HepG2 (cell line): ENCODE results near the gene NPB. TPM values are rescaled to one million over a fixed set of nuclear protein-coding genes. Genes with fewer than 3 reads are reported as not detected.

Experiments used
- JUND ChIP-seq: sonication (generic); formaldehyde crosslinking; IDR thresholded peaks from 2 replicates; pipeline ENCODE4 v1.8.0; 2022; ENCODE audit warnings: mild to moderate bottlenecking, missing genetic modification reagents
- MAFK ChIP-seq, 2 experiments: IDR thresholded peaks in 1 of 2; conservative IDR thresholded peaks in 1 of 2; 2 replicates each; pipeline ENCODE4 v1.6.1; 2011; ENCODE audit warnings: improper control_type of control experiment in 2 of 2, low read length in 2 of 2
- PRMT3 ChIP-seq: sonication (generic); formaldehyde crosslinking; IDR thresholded peaks from 2 replicates; pipeline ENCODE4 v1.8.1; 2022; ENCODE audit warnings: low read depth, mild to moderate bottlenecking, moderate library complexity, missing genetic modification reagents, borderline replicate concordance
- SP1 ChIP-seq, 2 experiments: fragments of 450-650 bp in 1 of 2; sonication (generic) in 1 of 2; formaldehyde crosslinking in 1 of 2; IDR thresholded peaks; 2 replicates each; pipeline versions ENCODE4 v1.4.0 to v1.6.1; 2016 to 2020; ENCODE audit warnings: missing genetic modification reagents in 1 of 2
- SP5 ChIP-seq: IDR thresholded peaks from 2 replicates; pipeline ENCODE4 v1.6.1; 2016; ENCODE audit warnings: low read depth, borderline replicate concordance
- ZNF30 ChIP-seq: sonication (generic); formaldehyde crosslinking; IDR thresholded peaks from 2 replicates; pipeline ENCODE4 v1.5.0; 2020; ENCODE audit warnings: mild to moderate bottlenecking, missing genetic modification reagents
- ZSCAN25 ChIP-seq: sonication (generic); formaldehyde crosslinking; IDR thresholded peaks from 2 replicates; pipeline ENCODE4 v1.8.0; 2022; ENCODE audit warnings: mild to moderate bottlenecking, missing genetic modification reagents
- polyA plus RNA-seq, 8 experiments: library from polyadenylated mRNA; depleted of rRNA in 3 of 8; stranded (reverse) in 7 of 8; unstranded in 1 of 8; fragments of >200 nt; fragmentation: Illumina TruSeq in 4 of 8; extraction: Trizol in 4 of 8; gene quantifications; 2 replicates each; pipeline versions ENCODE4 v1.2.1 to v1.2.3, GENCODE V29; 2011 to 2016; ENCODE audit warnings: low read depth in 4 of 8, missing spikeins in 1 of 8, mixed read lengths in 1 of 8; ENCODE audit not compliant: insufficient read depth in 1 of 8
- total RNA-seq, 5 experiments: library from RNA; depleted of rRNA; stranded (reverse); fragments of >200 nt; fragmentation: Illumina TruSeq; extraction: Trizol; gene quantifications; 2 replicates each; pipeline ENCODE4 v1.2.3, GENCODE V29; 2016; ENCODE audit warnings: low read depth in 1 of 5
- TF ChIP-seq, protein P1 (sequence below): sonication (generic); formaldehyde crosslinking; conservative IDR thresholded peaks from 2 replicates; pipeline ENCODE4 v1.4.0; 2020; ENCODE audit warnings: missing genetic modification reagents
- TF ChIP-seq, protein P2 (sequence below), 2 experiments: sonication (generic) in 1 of 2; formaldehyde crosslinking in 1 of 2; IDR thresholded peaks; 2 replicates each; pipeline versions ENCODE4 v1.4.0 to v1.6.1; 2016 to 2020; ENCODE audit warnings: borderline replicate concordance in 1 of 2, low read depth in 1 of 2, mild to moderate bottlenecking in 1 of 2, missing genetic modification reagents in 1 of 2
- TF ChIP-seq, protein P3 (sequence below): sonication (generic); formaldehyde crosslinking; IDR thresholded peaks from 2 replicates; pipeline ENCODE4 v1.4.0; 2020; ENCODE audit warnings: mild to moderate bottlenecking, low read depth, missing genetic modification reagents
- TF ChIP-seq, protein P4 (sequence below): sonication (generic); formaldehyde crosslinking; IDR thresholded peaks from 2 replicates; pipeline ENCODE4 v1.4.0; 2020; ENCODE audit warnings: missing genetic modification reagents
- TF ChIP-seq, protein P5 (sequence below): sonication (generic); formaldehyde crosslinking; IDR thresholded peaks from 2 replicates; pipeline ENCODE4 v1.4.0; 2020; ENCODE audit warnings: missing genetic modification reagents, mild to moderate bottlenecking, borderline replicate concordance

Gene NPB
- total and polyA plus RNA-seq, 2 of the 13 experiments (the other 11 are each of a cell fraction or from before 2014, with no cell fraction given): 0.11 to 0.93 TPM

DNA sequence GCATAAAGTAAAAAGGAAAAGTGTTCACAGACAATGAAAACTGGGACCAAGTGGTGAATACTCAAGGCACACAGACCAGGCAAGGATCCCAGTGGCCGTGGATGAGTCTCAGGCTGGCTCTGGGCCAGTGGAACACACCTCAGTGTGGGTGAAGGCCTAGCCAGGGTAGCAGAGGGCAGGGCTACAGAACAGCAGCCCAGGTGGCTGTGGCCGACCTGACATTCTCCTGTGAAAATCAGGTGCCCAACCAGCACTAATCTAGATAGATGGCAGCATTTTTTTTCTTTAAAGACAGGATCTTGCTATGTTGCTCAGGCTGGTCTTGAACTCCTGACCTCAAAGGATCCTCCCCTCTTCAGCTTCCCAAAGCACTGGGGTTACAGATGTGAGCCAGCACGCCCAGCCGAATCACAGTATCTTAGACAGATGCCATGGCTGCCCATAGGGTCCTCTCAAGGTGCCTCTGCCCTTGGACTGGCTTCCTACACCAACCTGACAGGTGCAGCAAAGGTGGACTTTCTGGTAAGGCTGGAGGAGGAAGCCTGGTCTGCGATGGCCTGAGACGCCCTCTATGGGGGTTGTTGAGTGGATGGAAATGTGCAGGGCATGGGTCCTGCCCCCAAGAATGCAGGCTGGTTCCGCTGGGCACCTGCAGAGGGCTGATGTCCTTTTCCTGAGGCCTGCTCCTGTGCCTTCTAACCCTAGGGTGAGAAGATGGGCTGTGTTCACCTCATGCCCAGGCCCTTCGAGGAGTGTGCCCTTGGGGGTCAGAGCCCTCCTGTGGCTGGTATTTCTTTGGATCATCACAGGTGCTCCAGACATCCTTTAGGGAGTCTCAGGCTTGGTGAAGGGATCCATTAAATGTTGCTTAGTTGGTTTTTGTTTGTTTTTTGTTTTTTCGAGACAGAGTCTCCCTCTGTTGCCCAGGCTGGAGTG is 37.9 kb upstream of the NPB start (continued):
- TF ChIP-seq, protein P1, sequence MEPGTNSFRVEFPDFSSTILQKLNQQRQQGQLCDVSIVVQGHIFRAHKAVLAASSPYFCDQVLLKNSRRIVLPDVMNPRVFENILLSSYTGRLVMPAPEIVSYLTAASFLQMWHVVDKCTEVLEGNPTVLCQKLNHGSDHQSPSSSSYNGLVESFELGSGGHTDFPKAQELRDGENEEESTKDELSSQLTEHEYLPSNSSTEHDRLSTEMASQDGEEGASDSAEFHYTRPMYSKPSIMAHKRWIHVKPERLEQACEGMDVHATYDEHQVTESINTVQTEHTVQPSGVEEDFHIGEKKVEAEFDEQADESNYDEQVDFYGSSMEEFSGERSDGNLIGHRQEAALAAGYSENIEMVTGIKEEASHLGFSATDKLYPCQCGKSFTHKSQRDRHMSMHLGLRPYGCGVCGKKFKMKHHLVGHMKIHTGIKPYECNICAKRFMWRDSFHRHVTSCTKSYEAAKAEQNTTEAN (CRISPR knock-in tag): no peak
- TF ChIP-seq, protein P2, sequence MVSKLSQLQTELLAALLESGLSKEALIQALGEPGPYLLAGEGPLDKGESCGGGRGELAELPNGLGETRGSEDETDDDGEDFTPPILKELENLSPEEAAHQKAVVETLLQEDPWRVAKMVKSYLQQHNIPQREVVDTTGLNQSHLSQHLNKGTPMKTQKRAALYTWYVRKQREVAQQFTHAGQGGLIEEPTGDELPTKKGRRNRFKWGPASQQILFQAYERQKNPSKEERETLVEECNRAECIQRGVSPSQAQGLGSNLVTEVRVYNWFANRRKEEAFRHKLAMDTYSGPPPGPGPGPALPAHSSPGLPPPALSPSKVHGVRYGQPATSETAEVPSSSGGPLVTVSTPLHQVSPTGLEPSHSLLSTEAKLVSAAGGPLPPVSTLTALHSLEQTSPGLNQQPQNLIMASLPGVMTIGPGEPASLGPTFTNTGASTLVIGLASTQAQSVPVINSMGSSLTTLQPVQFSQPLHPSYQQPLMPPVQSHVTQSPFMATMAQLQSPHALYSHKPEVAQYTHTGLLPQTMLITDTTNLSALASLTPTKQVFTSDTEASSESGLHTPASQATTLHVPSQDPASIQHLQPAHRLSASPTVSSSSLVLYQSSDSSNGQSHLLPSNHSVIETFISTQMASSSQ (IDR thresholded peaks at IDR 0.05; ENCODE audit: low read depth): no peak
- TF ChIP-seq, protein P2 (CRISPR knock-in tag; IDR thresholded peaks at IDR 0.05; ENCODE audit: borderline replicate concordance): no peak
- no peak for TF ChIP-seq PRMT3 (CRISPR knock-in tag)
- TF ChIP-seq, protein P3, sequence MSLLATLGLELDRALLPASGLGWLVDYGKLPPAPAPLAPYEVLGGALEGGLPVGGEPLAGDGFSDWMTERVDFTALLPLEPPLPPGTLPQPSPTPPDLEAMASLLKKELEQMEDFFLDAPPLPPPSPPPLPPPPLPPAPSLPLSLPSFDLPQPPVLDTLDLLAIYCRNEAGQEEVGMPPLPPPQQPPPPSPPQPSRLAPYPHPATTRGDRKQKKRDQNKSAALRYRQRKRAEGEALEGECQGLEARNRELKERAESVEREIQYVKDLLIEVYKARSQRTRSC (CRISPR knock-in tag): no peak
- TF ChIP-seq ZSCAN25 (CRISPR knock-in tag): no peak
- no peak for TF ChIP-seq SP5 (CRISPR knock-in tag)
- TF ChIP-seq MAFK (conservative IDR thresholded peaks at IDR 0.05 in 1 of 2, IDR thresholded peaks at IDR 0.05 in 1 of 2; ENCODE audit: low read length in 2 of 2): no peak
- TF ChIP-seq JUND (CRISPR knock-in tag): no peak
- no peak for TF ChIP-seq ZNF30 (CRISPR knock-in tag)
- TF ChIP-seq, protein P4, sequence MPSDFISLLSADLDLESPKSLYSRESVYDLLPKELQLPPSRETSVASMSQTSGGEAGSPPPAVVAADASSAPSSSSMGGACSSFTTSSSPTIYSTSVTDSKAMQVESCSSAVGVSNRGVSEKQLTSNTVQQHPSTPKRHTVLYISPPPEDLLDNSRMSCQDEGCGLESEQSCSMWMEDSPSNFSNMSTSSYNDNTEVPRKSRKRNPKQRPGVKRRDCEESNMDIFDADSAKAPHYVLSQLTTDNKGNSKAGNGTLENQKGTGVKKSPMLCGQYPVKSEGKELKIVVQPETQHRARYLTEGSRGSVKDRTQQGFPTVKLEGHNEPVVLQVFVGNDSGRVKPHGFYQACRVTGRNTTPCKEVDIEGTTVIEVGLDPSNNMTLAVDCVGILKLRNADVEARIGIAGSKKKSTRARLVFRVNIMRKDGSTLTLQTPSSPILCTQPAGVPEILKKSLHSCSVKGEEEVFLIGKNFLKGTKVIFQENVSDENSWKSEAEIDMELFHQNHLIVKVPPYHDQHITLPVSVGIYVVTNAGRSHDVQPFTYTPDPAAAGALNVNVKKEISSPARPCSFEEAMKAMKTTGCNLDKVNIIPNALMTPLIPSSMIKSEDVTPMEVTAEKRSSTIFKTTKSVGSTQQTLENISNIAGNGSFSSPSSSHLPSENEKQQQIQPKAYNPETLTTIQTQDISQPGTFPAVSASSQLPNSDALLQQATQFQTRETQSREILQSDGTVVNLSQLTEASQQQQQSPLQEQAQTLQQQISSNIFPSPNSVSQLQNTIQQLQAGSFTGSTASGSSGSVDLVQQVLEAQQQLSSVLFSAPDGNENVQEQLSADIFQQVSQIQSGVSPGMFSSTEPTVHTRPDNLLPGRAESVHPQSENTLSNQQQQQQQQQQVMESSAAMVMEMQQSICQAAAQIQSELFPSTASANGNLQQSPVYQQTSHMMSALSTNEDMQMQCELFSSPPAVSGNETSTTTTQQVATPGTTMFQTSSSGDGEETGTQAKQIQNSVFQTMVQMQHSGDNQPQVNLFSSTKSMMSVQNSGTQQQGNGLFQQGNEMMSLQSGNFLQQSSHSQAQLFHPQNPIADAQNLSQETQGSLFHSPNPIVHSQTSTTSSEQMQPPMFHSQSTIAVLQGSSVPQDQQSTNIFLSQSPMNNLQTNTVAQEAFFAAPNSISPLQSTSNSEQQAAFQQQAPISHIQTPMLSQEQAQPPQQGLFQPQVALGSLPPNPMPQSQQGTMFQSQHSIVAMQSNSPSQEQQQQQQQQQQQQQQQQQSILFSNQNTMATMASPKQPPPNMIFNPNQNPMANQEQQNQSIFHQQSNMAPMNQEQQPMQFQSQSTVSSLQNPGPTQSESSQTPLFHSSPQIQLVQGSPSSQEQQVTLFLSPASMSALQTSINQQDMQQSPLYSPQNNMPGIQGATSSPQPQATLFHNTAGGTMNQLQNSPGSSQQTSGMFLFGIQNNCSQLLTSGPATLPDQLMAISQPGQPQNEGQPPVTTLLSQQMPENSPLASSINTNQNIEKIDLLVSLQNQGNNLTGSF: no peak
- TF ChIP-seq, protein P5, sequence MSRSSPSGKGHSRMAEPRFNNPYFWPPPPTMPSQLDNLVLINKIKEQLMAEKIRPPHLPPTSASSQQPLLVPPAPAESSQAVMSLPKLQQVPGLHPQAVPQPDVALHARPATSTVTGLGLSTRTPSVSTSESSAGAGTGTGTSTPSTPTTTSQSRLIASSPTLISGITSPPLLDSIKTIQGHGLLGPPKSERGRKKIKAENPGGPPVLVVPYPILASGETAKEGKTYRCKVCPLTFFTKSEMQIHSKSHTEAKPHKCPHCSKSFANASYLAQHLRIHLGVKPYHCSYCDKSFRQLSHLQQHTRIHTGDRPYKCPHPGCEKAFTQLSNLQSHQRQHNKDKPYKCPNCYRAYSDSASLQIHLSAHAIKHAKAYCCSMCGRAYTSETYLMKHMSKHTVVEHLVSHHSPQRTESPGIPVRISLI (CRISPR knock-in tag): no peak
- no peak for TF ChIP-seq SP1 (IDR thresholded peaks at IDR 0.05)
- TF ChIP-seq SP1 (CRISPR knock-in tag; IDR thresholded peaks at IDR 0.05): no peak
